HG03354 (cell line): ENCODE data around the gene EFEMP1.

Source experiments
- ATAC-seq: cut with Tn5 transposase; IDR thresholded peaks from one replicate; pipeline ENCODE4 v1.9.1; 2021; ENCODE audit warnings: mild to moderate bottlenecking; ENCODE audit not compliant: unreplicated experiment, poor library complexity, severe bottlenecking

EFEMP1 gene

GRCh38 chr2:55901941-55902340 is 21.6 kb downstream of the EFEMP1 start:
- ATAC-seq: no peak

GRCh38 chr2:55901322-55901721 is 22.3 kb downstream of the EFEMP1 start:
- no peak for ATAC-seq

GRCh38 chr2:55899881-55900280 is 23.7 kb downstream of the EFEMP1 start:
- ATAC-seq: no peak

- ATAC-seq: no peak
Measured at GRCh38 chr2:55898386-55899040, 25.1 kb downstream of the EFEMP1 start.

- ATAC-seq: no peak
Measured at GRCh38 chr2:55896633-55897032, 26.9 kb downstream of the EFEMP1 start.

- no peak for ATAC-seq
Measured at GRCh38 chr2:55894720-55895119, 28.9 kb downstream of the EFEMP1 start.

GRCh38 chr2:55891671-55892094 is 31.9 kb downstream of the EFEMP1 start:
- ATAC-seq: no peak

GRCh38 chr2:55888936-55889335 is 34.6 kb downstream of the EFEMP1 start:
- no peak for ATAC-seq

GRCh38 chr2:55887901-55888624 is 35.5 kb downstream of the EFEMP1 start:
- no peak for ATAC-seq

- no peak for ATAC-seq
Measured at GRCh38 chr2:55887351-55887750, 36.2 kb downstream of the EFEMP1 start.

- no peak for ATAC-seq
Measured at GRCh38 chr2:55885944-55886281, 37.7 kb downstream of the EFEMP1 start.

GRCh38 chr2:55885127-55885943 is 38.2 kb downstream of the EFEMP1 start:
- no peak for ATAC-seq

- no peak for ATAC-seq
Measured at GRCh38 chr2:55883829-55884228, 39.8 kb downstream of the EFEMP1 start.

- ATAC-seq: no peak
Measured at GRCh38 chr2:55883357-55883756, 40.2 kb downstream of the EFEMP1 start.

- ATAC-seq: no peak
Measured at GRCh38 chr2:55882954-55883353, 40.6 kb downstream of the EFEMP1 start.

- no peak for ATAC-seq
Measured at GRCh38 chr2:55880416-55881143, 43.0 kb downstream of the EFEMP1 start.

GRCh38 chr2:55879976-55880375 is 43.6 kb downstream of the EFEMP1 start:
- no peak for ATAC-seq

- ATAC-seq: no peak
Measured at GRCh38 chr2:55877087-55877436, 46.5 kb downstream of the EFEMP1 start.

GRCh38 chr2:55876429-55877086 is 47.0 kb downstream of the EFEMP1 start:
- no peak for ATAC-seq
